KMS-11 (cell line): ENCODE measurements around the gene ZDHHC8.

Experiments
- H2AFZ ChIP-seq: fragments of 200-600 bp; sonication (generic); 2 replicates; pipeline ENCODE4 v1.6.1; 2016; ENCODE audit warnings: antibody characterized with exemption, mixed run types, low read depth
- H3K27ac ChIP-seq: fragments of 200-600 bp; sonication (generic); 2 replicates; pipeline ENCODE4 v1.6.1; 2016; ENCODE audit warnings: mild to moderate bottlenecking, mixed run types
- H3K27me3 ChIP-seq: fragments of 200-600 bp; sonication (generic); 2 replicates; pipeline ENCODE4 v1.6.1; 2017; ENCODE audit warnings: mild to moderate bottlenecking, low read depth, mixed run types, moderate library complexity; ENCODE audit not compliant: insufficient read depth
- H3K36me3 ChIP-seq: fragments of 200-600 bp; sonication (generic); 2 replicates; pipeline ENCODE4 v1.6.1; 2017; ENCODE audit warnings: mild to moderate bottlenecking, mixed run types; ENCODE audit not compliant: insufficient read depth
- H3K4me1 ChIP-seq: fragments of 200-600 bp; sonication (generic); 2 replicates; pipeline ENCODE4 v1.6.1; 2016; ENCODE audit warnings: mild to moderate bottlenecking, low read depth, mixed run types; ENCODE audit not compliant: poor library complexity, severe bottlenecking
- H3K4me2 ChIP-seq: fragments of 200-600 bp; sonication (generic); 2 replicates; pipeline ENCODE4 v1.7.0; 2016; ENCODE audit warnings: mild to moderate bottlenecking, mixed run types
- H3K4me3 ChIP-seq: fragments of 200-600 bp; sonication (generic); IDR thresholded peaks from 2 replicates; pipeline ENCODE4 v1.6.1; 2017; ENCODE audit warnings: low read depth, low read length, mixed read lengths; ENCODE audit not compliant: insufficient read depth
- H3K79me2 ChIP-seq: fragments of 200-600 bp; sonication (generic); 2 replicates; pipeline ENCODE4 v1.6.1; 2016; ENCODE audit warnings: low read depth, mixed run types; ENCODE audit not compliant: insufficient read depth
- H3K9ac ChIP-seq: fragments of 200-600 bp; sonication (generic); 2 replicates; pipeline ENCODE4 v1.6.1; 2016; ENCODE audit warnings: mild to moderate bottlenecking, mixed run types
- H4K20me1 ChIP-seq: fragments of 200-600 bp; sonication (generic); 2 replicates; pipeline ENCODE4 v1.6.1; 2016; ENCODE audit warnings: mild to moderate bottlenecking, mixed run types; ENCODE audit not compliant: insufficient read depth
- CTCF ChIP-seq: fragments of 200-600 bp; sonication (generic); conservative IDR thresholded peaks from 2 replicates; pipeline ENCODE4 v1.6.1; 2017; ENCODE audit warnings: low read depth, mild to moderate bottlenecking, antibody characterized with exemption, low read length, moderate library complexity, mixed read lengths

The ZDHHC8 gene

GRCh38 chr22:20140521-20140964 is 8.9 kb downstream of the ZDHHC8 start:
- no peak overlapping the region for H3K4me2 ChIP-seq
- no peaks in the 10 kb centered on the region for H3K4me1 ChIP-seq
- H3K36me3 ChIP-seq: no peaks in the 10 kb centered on the region
- no peak overlapping the region for H3K9ac ChIP-seq
- no peaks in the 10 kb centered on the region for H3K27me3 ChIP-seq
- TF ChIP-seq CTCF: no peak
- no peaks in the 10 kb centered on the region for H3K79me2 ChIP-seq
- no peak overlapping the region for H2AFZ ChIP-seq
- H3K27ac ChIP-seq: no peak overlapping the region
- H4K20me1 ChIP-seq: no peaks in the 10 kb centered on the region
- no peak overlapping the region for H3K4me3 ChIP-seq

- Histone ChIP-seq H3K9ac (no peak overlapping the region), H3K27me3 (no peaks in the 10 kb centered on the region), H3K36me3 (no peaks in the 10 kb centered on the region), H3K4me2 (no peak overlapping the region), H3K79me2 (no peaks in the 10 kb centered on the region), H2AFZ (no peak overlapping the region), H4K20me1 (no peaks in the 10 kb centered on the region), H3K4me3 (no peak overlapping the region), H3K27ac (no peak overlapping the region), H3K4me1 (no peaks in the 10 kb centered on the region)
- TF ChIP-seq CTCF: no peak
These were observed 9.8 kb downstream of the ZDHHC8 start for GRCh38 chr22:20141186-20142077.

- no peaks in the 10 kb centered on the region for H3K36me3 ChIP-seq
- no peak for TF ChIP-seq CTCF
These were observed 11.4 kb downstream of the ZDHHC8 start for GRCh38 chr22:20142711-20143621.

GRCh38 chr22:20143883-20144665 is 12.5 kb downstream of the ZDHHC8 start:
- Histone ChIP-seq H3K9ac (no peak overlapping the region), H3K36me3 (no peaks in the 10 kb centered on the region), H4K20me1 (no peaks in the 10 kb centered on the region), H3K4me2 (no peak overlapping the region), H3K4me1 (no peaks in the 10 kb centered on the region), H3K79me2 (no peaks in the 10 kb centered on the region), H3K27me3 (no peaks in the 10 kb centered on the region), H3K27ac (no peak overlapping the region), H3K4me3 (no peak overlapping the region), H2AFZ (no peak overlapping the region)
- TF ChIP-seq CTCF: no peak

More at GRCh38 chr22:20142711-20143621, 11.4 kb downstream of the ZDHHC8 start:
- no peak overlapping the region for H3K4me3 ChIP-seq
- no peak overlapping the region for H3K27ac ChIP-seq
- H4K20me1 ChIP-seq: no peaks in the 10 kb centered on the region
- H3K4me2 ChIP-seq: no peak overlapping the region
- H3K4me1 ChIP-seq: no peaks in the 10 kb centered on the region
- no peaks in the 10 kb centered on the region for H3K27me3 ChIP-seq
- H3K79me2 ChIP-seq: no peaks in the 10 kb centered on the region
- no peak overlapping the region for H2AFZ ChIP-seq
- no peak overlapping the region for H3K9ac ChIP-seq
